HepG2 (cell line): Measurements from ENCODE around the gene NOTCH4. TPM values are rescaled to one million over a fixed set of nuclear protein-coding genes. Genes with fewer than 3 reads are reported as not detected.

Experiments
- DMAP1 ChIP-seq: IDR thresholded peaks from 2 replicates; pipeline ENCODE4 v1.6.1; 2016
- JUNB ChIP-seq: sonication (generic); formaldehyde crosslinking; IDR thresholded peaks from 2 replicates; pipeline ENCODE4 v1.8.0; 2022; ENCODE audit warnings: missing genetic modification reagents, mild to moderate bottlenecking, borderline replicate concordance
- NFE2L2 ChIP-seq: fragments of 150-350 bp; IDR thresholded peaks from 2 replicates; pipeline ENCODE4 v1.6.1; 2014; ENCODE audit warnings: low read length
- NONO ChIP-seq, 2 experiments: fragments of 450-650 bp in 1 of 2; sonication (generic) in 1 of 2; formaldehyde crosslinking in 1 of 2; IDR thresholded peaks in 1 of 2; conservative IDR thresholded peaks in 1 of 2; 2 replicates each; pipeline versions ENCODE4 v1.6.1 to v1.8.0; 2017 to 2022; ENCODE audit warnings: mild to moderate bottlenecking in 1 of 2, missing genetic modification reagents in 1 of 2, moderate library complexity in 1 of 2
- PAF1 ChIP-seq: IDR thresholded peaks from 2 replicates; pipeline ENCODE4 v1.6.1; 2016; ENCODE audit warnings: missing genetic modification reagents, missing compliant biosample characterization
- PLRG1 ChIP-seq: fragments of 450-650 bp; conservative IDR thresholded peaks from 2 replicates; pipeline ENCODE4 v1.6.1; 2016
- SMAD1 ChIP-seq: sonication (generic); formaldehyde crosslinking; IDR thresholded peaks from 2 replicates; pipeline ENCODE4 v1.4.0; 2020; ENCODE audit warnings: missing genetic modification reagents, low read depth, mild to moderate bottlenecking, borderline replicate concordance
- SMAD3 ChIP-seq: sonication (generic); formaldehyde crosslinking; IDR thresholded peaks from 2 replicates; pipeline ENCODE4 v1.4.0; 2020; ENCODE audit warnings: missing genetic modification reagents
- SNAI1 ChIP-seq: sonication (generic); formaldehyde crosslinking; IDR thresholded peaks from 2 replicates; pipeline ENCODE4 v1.5.0; 2020; ENCODE audit warnings: mild to moderate bottlenecking, missing genetic modification reagents, borderline replicate concordance
- TRIM24 ChIP-seq: sonication (generic); formaldehyde crosslinking; IDR thresholded peaks from 2 replicates; pipeline ENCODE4 v1.8.0; 2022; ENCODE audit warnings: mild to moderate bottlenecking, missing genetic modification reagents
- ZNF33B ChIP-seq: sonication (generic); formaldehyde crosslinking; IDR thresholded peaks from 2 replicates; pipeline ENCODE4 v1.5.1; 2020; ENCODE audit warnings: mild to moderate bottlenecking, missing genetic modification reagents
- ZSCAN12 ChIP-seq: sonication (generic); formaldehyde crosslinking; IDR thresholded peaks from 2 replicates; pipeline ENCODE4 v1.9.0; 2021; ENCODE audit warnings: mild to moderate bottlenecking, missing genetic modification reagents
- polyA plus RNA-seq, 8 experiments: library from polyadenylated mRNA; depleted of rRNA in 3 of 8; stranded (reverse) in 7 of 8; unstranded in 1 of 8; fragments of >200 nt; fragmentation: Illumina TruSeq in 4 of 8; extraction: Trizol in 4 of 8; gene quantifications; 2 replicates each; pipeline versions ENCODE4 v1.2.1 to v1.2.3, GENCODE V29; 2011 to 2016; ENCODE audit warnings: low read depth in 4 of 8, missing spikeins in 1 of 8, mixed read lengths in 1 of 8; ENCODE audit not compliant: insufficient read depth in 1 of 8
- total RNA-seq, 5 experiments: library from RNA; depleted of rRNA; stranded (reverse); fragments of >200 nt; fragmentation: Illumina TruSeq; extraction: Trizol; gene quantifications; 2 replicates each; pipeline ENCODE4 v1.2.3, GENCODE V29; 2016; ENCODE audit warnings: low read depth in 1 of 5
- TF ChIP-seq, protein P1 (sequence below): sonication (generic); formaldehyde crosslinking; conservative IDR thresholded peaks from 2 replicates; pipeline ENCODE4 v1.8.0; 2022; ENCODE audit warnings: low read depth, missing genetic modification reagents
- TF ChIP-seq, protein P2 (sequence below): IDR thresholded peaks from 2 replicates; pipeline ENCODE4 v1.6.1; 2016; ENCODE audit warnings: missing compliant biosample characterization, missing genetic modification reagents, borderline replicate concordance
- TF ChIP-seq, protein P3 (sequence below): sonication (generic); formaldehyde crosslinking; IDR thresholded peaks from 2 replicates; pipeline ENCODE4 v1.5.0; 2020; ENCODE audit warnings: mild to moderate bottlenecking, missing genetic modification reagents
- TF ChIP-seq, protein P4 (sequence below): sonication (generic); formaldehyde crosslinking; IDR thresholded peaks from 2 replicates; pipeline ENCODE4; 2020; ENCODE audit warnings: missing genetic modification reagents, mild to moderate bottlenecking, borderline replicate concordance
- TF ChIP-seq, protein P5 (sequence below): sonication (generic); formaldehyde crosslinking; conservative IDR thresholded peaks from 2 replicates; pipeline ENCODE4 v1.4.0; 2020; ENCODE audit warnings: missing genetic modification reagents

The NOTCH4 gene
- total and polyA plus RNA-seq, 2 of the 13 experiments (the other 11 are each of a cell fraction or from before 2014, with no cell fraction given) = 0.51 to 0.83 TPM

DNA sequence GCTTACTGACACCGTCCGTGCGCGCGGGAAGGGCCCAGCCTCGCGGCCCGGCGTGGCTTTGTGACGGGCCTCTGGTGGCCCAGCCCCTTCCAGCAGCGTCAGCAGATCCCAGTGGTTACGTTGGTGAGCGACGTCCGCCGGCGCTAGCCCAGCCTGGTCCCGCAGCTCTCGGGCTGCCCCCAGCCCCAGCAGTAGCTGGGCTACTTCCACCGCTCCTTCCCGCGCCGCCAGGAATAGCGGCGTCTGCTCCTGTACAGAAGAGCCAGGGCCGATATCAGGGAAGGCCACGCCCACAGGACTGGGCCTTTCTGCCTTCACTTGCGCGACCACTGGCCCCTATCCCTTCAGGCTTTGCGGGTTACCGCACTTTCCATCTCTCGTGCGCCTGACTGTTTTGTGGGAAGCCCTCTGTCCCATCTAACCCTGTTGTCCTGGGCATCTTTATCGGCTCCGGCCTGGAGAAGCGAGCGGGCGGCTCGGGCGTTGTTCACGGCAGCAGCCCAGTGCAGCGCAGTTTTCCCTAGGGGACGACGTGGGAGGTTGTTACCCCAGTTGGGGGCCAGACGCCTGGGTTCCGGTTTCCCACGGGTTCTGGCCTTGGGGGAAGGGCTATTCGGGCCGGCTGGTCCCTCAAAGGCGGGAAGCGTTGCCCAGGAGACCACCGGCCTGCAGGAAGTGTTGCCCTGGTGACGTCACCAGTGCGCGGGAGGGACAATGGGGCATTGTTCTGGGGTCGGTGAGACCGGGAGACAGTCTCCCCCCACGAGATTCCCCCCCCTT, 27.8 kb downstream of the NOTCH4 start (continued):
- TF ChIP-seq, protein P1, sequence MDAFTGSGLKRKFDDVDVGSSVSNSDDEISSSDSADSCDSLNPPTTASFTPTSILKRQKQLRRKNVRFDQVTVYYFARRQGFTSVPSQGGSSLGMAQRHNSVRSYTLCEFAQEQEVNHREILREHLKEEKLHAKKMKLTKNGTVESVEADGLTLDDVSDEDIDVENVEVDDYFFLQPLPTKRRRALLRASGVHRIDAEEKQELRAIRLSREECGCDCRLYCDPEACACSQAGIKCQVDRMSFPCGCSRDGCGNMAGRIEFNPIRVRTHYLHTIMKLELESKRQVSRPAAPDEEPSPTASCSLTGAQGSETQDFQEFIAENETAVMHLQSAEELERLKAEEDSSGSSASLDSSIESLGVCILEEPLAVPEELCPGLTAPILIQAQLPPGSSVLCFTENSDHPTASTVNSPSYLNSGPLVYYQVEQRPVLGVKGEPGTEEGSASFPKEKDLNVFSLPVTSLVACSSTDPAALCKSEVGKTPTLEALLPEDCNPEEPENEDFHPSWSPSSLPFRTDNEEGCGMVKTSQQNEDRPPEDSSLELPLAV = no peak
- no peak for TF ChIP-seq JUNB (CRISPR knock-in tag)
- TF ChIP-seq SMAD1 (CRISPR knock-in tag) = 0 out of 2 replicates have a peak, but pooled peaks have one; percentile 11
- no peak for TF ChIP-seq NFE2L2
- no peak for TF ChIP-seq TRIM24 (CRISPR knock-in tag)
- 0 out of 2 replicates have a peak, but pooled peaks have one; percentile 93 for TF ChIP-seq ZNF33B (CRISPR knock-in tag)
- TF ChIP-seq, protein P2, sequence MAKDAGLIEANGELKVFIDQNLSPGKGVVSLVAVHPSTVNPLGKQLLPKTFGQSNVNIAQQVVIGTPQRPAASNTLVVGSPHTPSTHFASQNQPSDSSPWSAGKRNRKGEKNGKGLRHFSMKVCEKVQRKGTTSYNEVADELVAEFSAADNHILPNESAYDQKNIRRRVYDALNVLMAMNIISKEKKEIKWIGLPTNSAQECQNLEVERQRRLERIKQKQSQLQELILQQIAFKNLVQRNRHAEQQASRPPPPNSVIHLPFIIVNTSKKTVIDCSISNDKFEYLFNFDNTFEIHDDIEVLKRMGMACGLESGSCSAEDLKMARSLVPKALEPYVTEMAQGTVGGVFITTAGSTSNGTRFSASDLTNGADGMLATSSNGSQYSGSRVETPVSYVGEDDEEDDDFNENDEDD (CRISPR knock-in tag) = peak; percentile 97
- no peak for TF ChIP-seq PLRG1
- no peak for TF ChIP-seq PAF1
- TF ChIP-seq SMAD3 (CRISPR knock-in tag) = peak; percentile 16; the same call in 1 of the 2 replicates
- TF ChIP-seq, protein P3, sequence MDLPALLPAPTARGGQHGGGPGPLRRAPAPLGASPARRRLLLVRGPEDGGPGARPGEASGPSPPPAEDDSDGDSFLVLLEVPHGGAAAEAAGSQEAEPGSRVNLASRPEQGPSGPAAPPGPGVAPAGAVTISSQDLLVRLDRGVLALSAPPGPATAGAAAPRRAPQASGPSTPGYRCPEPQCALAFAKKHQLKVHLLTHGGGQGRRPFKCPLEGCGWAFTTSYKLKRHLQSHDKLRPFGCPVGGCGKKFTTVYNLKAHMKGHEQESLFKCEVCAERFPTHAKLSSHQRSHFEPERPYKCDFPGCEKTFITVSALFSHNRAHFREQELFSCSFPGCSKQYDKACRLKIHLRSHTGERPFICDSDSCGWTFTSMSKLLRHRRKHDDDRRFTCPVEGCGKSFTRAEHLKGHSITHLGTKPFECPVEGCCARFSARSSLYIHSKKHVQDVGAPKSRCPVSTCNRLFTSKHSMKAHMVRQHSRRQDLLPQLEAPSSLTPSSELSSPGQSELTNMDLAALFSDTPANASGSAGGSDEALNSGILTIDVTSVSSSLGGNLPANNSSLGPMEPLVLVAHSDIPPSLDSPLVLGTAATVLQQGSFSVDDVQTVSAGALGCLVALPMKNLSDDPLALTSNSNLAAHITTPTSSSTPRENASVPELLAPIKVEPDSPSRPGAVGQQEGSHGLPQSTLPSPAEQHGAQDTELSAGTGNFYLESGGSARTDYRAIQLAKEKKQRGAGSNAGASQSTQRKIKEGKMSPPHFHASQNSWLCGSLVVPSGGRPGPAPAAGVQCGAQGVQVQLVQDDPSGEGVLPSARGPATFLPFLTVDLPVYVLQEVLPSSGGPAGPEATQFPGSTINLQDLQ (CRISPR knock-in tag) = no peak
- TF ChIP-seq SNAI1 (CRISPR knock-in tag) = no peak
- TF ChIP-seq, protein P4, sequence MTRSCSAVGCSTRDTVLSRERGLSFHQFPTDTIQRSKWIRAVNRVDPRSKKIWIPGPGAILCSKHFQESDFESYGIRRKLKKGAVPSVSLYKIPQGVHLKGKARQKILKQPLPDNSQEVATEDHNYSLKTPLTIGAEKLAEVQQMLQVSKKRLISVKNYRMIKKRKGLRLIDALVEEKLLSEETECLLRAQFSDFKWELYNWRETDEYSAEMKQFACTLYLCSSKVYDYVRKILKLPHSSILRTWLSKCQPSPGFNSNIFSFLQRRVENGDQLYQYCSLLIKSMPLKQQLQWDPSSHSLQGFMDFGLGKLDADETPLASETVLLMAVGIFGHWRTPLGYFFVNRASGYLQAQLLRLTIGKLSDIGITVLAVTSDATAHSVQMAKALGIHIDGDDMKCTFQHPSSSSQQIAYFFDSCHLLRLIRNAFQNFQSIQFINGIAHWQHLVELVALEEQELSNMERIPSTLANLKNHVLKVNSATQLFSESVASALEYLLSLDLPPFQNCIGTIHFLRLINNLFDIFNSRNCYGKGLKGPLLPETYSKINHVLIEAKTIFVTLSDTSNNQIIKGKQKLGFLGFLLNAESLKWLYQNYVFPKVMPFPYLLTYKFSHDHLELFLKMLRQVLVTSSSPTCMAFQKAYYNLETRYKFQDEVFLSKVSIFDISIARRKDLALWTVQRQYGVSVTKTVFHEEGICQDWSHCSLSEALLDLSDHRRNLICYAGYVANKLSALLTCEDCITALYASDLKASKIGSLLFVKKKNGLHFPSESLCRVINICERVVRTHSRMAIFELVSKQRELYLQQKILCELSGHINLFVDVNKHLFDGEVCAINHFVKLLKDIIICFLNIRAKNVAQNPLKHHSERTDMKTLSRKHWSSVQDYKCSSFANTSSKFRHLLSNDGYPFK (CRISPR knock-in tag) = peak; percentile 70
- TF ChIP-seq ZSCAN12 (CRISPR knock-in tag) = 0 out of 2 replicates have a peak, but pooled peaks have one; percentile 81
- TF ChIP-seq, protein P5, sequence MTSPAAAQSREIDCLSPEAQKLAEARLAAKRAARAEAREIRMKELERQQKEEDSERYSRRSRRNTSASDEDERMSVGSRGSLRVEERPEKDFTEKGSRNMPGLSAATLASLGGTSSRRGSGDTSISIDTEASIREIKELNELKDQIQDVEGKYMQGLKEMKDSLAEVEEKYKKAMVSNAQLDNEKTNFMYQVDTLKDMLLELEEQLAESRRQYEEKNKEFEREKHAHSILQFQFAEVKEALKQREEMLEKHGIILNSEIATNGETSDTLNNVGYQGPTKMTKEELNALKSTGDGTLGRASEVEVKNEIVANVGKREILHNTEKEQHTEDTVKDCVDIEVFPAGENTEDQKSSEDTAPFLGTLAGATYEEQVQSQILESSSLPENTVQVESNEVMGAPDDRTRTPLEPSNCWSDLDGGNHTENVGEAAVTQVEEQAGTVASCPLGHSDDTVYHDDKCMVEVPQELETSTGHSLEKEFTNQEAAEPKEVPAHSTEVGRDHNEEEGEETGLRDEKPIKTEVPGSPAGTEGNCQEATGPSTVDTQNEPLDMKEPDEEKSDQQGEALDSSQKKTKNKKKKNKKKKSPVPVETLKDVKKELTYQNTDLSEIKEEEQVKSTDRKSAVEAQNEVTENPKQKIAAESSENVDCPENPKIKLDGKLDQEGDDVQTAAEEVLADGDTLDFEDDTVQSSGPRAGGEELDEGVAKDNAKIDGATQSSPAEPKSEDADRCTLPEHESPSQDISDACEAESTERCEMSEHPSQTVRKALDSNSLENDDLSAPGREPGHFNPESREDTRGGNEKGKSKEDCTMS (CRISPR knock-in tag) = no peak
- TF ChIP-seq NONO (IDR thresholded peaks at IDR 0.05) = no peak
- TF ChIP-seq NONO (CRISPR knock-in tag; conservative IDR thresholded peaks at IDR 0.05) = peak; percentile 93
- TF ChIP-seq DMAP1 = peak; percentile 86
